Measurements from ENCODE around the gene CLDN4.
"Not testable (repeated sequence)": the region's sequence is repeated elsewhere in the genome, so short reads cannot be mapped to it uniquely, and the experiment has no call there.

Gene CLDN4

DNA sequence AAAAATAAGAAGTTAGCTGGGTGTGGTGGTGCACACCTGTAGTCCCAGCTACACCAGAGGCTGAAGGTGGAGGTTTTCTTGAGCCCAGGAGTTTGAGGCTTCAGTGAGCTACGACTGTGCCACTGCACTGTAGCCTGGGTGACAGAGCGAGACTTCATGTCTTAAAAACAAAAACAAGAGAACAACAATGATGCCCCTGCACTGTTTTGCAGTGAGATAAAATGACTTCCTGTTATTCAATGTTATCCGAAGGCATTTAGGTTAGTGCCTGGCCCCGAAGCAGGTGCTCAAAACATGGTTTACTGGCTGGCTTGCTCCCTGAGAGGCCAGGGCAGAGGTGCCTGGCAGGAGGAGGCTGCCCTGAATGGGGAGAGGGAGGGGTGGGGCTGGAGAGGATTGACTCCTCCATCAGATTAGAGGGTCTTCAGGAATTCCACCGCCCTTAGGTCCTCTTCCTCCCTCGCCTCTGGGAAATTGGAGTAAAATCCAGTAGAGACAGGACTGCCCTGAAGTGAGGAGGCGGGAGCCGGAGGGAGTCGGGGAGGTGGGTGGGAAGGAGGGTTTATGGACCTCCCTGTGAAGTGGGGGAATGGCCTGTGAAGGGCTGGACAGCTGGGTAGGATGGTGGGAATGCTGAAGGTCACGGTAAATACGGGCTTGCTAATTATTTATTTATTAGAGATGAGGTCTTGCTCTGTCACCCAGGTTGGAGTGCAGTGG lies 6.8 kb upstream of the CLDN4 start:
- no peak for DNase-seq (ENCODE audit: low read depth in 2 of 2)

DNA sequence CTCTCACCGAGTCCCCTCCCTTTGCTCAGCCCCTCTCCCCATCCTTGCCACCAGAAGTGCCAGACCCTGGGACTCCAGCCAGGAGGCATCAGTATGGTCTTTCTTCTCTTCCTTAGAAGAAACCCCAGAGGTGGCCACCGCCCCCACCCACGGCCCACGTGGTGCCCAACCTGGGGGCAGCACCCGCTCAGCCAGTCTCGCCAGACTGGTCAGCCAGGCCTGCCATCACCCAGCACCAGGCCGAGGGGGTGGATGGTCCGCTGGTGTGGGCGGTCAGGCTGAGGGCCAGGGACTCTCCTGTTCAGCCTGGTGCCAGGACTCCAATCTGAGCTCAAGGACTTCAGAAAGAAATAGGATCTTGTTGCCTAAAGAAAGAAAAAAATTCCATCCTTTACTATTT lies 5.8 kb upstream of the CLDN4 start:
- DNase-seq (ENCODE audit: low read depth in 2 of 2) = no peak

DNA sequence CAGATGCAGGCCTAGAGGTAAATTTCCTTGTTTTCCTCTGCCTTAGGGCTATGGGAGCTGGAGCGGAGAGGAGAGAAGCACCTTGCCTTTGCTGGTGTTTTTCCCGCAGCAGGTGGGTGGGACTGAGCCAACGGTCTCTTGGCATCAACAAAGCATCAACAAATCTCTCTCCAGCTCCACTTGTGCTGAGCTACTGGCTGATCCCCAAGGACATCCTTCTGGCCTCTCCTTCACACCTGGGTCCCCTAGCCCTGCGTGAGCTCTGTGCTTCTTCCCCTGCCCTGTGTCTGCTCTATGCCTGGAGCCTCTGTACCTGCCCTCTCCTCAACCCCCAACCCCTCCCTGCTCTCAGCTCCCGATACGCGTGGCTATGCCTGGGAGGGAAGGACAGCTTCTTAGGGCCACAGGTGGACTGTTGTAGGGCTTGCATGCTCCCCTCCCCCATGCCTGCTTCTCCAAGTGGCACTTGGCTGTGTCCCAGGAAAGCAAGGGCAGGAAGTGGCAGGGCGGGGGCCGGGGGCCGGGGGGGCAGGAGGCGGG lies 3.2 kb upstream of the CLDN4 start:
- no peak for DNase-seq (ENCODE audit: low read depth in 2 of 2)

DNA sequence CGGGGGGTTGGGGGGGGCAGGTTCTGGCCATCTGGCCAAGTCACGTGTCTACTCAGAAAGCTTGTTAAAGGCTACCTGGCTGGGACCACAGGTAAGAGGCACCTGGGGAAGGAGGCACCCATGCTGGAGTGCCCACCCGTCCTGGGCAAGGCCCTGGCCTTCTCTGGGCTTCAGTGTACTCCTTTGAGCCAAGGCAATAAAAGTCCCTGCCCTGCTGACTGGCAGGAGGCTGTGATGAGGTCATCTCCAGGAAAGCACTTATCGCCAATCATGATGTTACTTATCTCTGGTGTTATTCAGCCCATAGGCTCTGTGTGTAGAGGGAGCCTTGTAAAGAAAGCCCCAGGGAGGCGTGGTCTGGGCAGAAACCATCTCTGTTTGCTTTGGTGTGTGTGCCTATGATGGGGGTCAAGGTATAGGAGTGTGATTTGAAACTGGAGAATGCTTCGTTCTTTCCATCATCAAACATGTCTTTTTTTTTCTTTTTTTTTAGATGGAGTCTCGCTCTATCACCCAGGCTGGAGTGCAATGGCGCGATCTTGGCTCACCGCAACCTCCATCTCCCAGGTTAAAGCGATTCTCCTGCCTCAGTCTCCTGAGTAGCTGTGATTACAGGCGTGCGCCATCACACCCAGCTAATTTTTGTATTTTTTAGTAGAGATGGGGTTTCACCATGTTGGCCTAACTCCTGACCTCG lies 2.5 kb upstream of the CLDN4 start:
- no peak for DNase-seq (ENCODE audit: low read depth in 2 of 2)

DNA sequence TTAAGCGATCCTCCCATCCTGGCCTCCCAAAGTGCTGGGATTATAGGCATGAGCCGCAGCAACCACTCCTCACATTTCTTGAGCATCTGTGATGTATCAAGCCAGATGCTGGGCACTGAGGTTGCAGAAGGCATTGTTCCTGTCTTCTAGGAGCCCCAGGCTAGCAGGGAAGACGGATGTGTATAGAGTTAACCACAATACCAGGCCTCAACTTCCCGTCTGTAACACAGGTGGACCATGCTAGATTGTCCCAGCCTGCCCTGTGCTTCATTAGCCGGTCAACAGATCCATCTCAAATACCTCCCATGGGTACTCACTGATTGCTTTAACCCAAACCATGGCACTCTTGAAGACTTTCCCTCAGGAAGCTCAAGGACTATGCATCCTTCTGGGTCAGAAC lies 1.8 kb upstream of the CLDN4 start:
- DNase-seq (ENCODE audit: low read depth in 2 of 2) = no peak

DNA sequence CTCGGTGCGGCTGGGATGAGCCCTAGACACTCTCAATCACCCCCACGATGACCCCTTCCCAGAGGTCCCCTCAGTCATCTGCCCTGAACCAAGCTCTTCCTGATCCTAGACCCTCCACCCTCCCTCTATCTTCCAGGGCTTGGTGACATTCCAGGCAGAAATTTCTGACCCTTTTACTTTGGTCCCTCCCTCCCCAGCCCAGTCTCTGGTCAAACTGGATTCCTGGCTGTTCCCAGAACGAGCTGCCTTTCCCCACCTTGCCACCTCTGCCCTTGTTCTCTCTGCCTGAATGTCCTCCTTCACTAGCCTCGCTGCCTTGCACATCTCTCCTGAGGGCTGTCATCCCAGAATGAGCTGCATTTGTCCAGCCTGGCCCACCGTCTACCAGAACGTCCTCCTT lies 1.3 kb upstream of the CLDN4 start:
- no peak for DNase-seq (ENCODE audit: low read depth in 2 of 2)

DNA sequence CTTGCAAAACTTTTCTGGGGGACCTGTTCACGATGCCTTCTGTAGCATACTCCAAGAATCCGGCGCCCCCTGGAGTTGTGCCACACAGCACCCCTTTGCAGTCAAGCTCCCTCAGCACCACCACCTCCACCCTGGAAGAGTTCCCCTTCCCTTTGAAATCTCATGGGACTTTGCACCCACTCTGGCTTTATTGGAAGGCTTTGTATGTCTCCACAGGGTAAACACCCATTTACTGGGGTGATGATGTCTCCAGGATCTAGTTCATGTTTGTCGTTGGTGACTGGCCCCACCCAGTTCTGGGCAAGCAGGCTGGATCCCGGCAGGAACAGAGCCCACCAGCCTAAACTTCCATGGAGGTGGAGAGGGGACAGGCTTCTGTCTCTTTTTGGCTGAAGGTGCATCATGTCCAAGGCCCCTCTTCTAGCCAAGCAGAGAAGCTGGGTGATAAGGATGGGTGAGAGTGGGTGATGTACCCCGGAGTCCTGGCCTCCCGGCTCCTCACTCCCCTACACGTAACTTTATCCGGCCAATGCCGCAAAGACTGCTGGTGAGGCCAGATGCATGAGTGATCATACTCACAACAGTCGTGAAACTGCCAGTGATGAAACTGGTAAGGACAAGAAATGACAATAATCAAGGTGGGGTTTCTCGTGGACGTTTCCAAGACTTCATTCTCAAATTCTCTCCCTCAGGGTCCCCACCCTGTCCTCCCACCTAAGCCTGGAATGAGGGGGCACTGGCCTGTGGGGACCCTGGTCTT lies 695 bp upstream of the CLDN4 start:
- DNase-seq (ENCODE audit: low read depth in 2 of 2) = no peak

DNA sequence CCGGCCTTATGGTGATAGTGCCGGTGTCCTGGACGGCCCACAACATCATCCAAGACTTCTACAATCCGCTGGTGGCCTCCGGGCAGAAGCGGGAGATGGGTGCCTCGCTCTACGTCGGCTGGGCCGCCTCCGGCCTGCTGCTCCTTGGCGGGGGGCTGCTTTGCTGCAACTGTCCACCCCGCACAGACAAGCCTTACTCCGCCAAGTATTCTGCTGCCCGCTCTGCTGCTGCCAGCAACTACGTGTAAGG lies 713 bp downstream of the CLDN4 start:
- no peak for DNase-seq (ENCODE audit: low read depth in 2 of 2)

DNA sequence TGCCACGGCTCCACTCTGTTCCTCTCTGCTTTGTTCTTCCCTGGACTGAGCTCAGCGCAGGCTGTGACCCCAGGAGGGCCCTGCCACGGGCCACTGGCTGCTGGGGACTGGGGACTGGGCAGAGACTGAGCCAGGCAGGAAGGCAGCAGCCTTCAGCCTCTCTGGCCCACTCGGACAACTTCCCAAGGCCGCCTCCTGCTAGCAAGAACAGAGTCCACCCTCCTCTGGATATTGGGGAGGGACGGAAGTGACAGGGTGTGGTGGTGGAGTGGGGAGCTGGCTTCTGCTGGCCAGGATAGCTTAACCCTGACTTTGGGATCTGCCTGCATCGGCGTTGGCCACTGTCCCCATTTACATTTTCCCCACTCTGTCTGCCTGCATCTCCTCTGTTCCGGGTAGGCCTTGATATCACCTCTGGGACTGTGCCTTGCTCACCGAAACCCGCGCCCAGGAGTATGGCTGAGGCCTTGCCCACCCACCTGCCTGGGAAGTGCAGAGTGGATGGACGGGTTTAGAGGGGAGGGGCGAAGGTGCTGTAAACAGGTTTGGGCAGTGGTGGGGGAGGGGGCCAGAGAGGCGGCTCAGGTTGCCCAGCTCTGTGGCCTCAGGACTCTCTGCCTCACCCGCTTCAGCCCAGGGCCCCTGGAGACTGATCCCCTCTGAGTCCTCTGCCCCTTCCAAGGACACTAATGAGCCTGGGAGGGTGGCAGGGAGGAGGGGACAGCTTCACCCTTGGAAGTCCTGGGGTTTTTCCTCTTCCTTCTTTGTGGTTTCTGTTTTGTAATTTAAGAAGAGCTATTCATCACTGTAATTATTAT lies 1.2 kb downstream of the CLDN4 start:
- no peak for DNase-seq (ENCODE audit: low read depth in 2 of 2)

DNA sequence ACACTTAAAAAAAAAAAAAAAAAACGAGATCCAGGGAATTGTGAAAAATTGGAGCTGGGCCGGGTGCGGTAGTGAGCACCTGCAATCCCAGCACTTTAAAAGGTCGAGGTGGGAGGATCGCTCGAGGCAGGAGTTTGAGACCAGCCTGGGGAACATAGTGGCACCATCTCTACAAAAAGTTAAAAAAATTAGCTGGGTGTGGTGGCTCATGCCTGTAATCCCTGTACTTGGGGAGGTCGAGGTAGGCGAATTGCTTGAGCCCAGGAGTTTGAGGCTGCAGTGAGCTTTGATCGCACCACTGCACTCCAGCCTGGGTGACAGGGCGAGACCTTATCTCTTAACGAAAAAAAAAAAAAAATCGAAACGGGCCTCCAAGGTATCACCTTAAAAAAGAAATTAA lies 2.0 kb downstream of the CLDN4 start:
- no peak for DNase-seq (ENCODE audit: low read depth in 2 of 2)

DNA sequence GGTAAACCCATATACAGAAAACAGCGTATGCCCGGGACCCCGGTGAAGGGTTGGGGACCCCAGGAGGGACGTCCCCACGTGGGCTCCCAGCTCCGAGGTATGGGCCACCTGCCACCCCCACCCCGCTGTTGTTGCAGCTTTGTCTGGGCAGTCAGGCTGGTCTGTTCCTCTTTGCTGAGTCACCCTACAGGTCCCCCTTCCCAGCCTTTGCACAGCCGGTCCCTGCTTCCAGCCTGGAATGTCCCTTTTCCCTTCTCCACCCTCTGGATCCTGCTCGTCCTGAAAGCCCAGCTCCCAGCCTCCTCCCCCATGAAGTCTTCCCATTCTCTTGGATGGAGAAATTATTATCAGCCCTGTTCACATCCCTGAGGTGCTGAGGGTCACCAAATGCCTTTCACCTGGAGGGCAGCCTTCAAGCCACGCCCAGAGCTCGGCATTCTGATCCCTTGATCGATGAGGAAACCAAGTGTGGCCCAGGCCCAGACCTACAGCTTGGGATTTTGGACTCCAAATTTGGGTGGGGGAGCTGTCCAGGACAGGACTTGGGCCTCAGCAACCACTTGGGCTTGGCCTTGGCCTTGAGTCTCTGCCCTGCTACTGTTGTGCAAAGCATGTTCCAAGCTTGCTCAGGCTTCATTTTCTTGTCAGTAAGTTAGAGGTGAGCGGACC lies 2.6 kb downstream of the CLDN4 start:
- DNase-seq (ENCODE audit: low read depth in 2 of 2) = no peak

DNA sequence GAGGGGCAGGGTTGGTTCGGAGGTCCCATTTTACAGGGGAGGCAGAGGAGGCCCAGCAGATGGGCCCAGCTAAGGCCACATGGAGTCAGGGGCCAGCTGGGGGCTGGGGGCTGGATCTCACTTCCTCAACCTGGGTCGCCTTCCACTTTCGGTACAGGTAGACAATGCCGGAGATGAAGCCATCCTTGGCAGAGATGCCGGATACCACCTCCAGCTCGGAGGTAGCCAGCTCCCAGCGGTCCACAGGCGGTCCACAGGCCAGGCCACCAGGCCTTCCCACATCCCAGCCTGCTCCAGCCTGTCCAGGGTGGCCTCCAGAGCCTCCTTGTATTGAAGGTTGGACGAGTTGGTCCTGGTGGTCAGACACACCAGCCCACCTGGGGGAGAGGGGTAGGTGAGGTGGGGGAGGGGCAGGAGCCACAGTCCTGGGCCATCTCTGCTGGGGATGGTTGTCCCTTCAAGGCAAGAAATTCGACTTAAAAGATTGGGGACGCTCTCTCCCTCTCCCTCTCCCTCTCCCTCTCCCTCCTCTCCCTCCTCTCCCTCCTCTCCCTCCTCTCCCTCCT lies 3.9 kb downstream of the CLDN4 start:
- DNase-seq (ENCODE audit: low read depth in 2 of 2) = no peak

DNA sequence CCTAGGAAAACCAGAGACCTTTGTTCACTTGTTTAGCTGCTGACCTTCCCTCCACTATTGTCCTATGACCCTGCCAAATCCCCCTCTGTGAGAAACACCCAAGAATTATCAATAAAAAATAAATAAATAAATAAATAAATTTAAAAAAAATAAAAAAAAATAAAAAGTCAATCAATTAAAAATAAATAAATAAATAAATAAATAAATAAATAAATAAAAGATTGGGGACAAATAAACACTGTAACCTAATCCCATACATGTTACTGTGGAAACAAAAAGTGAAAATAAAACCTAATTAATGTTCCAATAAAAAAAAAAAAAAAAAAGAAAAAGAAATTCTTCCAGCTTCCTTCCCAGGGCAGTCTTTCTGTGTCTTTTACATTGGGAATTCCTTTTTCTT lies 6.4 kb downstream of the CLDN4 start:
- not testable (repeated sequence) for DNase-seq (ENCODE audit: low read depth in 2 of 2)

DNA sequence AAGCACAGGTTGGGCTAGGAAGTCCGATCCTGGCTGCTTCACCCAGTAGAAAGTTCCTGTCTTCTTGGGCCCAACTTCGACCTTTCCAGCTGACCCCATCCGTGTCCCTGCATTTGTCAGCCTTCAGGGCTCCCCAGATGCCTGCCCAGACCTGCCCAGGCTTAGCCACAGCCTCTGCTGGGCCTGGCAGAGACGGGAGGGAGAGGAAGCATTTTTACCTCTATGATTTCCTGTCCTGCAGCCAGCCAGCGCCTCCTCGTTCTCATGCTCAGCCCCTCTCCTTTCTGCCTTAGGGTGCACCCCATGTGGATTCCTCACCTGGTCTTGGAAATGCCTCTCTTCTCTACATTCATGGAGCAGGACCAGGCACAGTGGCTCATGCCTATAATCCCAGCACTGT lies 7.8 kb downstream of the CLDN4 start:
- no peak for DNase-seq (ENCODE audit: low read depth in 2 of 2)

DNA sequence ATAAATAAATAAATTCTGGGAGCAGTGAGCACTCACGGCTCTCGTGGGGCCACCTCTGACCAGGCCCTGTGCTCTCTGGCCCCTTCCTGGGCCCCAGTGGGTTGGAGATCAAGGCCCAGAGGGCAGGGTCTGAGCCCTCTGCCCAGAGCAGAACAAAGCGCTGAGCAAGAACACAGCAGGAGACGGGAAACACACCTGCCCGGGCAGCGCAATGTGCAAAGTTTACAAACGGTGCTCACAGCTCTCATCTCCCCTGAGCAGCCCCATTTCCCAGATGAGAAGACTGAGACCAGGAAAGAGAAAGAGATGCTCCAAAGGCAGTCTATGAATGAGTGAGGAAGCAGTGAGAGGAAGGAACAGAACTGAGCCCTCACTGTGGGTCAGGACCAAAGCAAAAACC lies 8.5 kb downstream of the CLDN4 start:
- no peak for DNase-seq (ENCODE audit: low read depth in 2 of 2)

DNA sequence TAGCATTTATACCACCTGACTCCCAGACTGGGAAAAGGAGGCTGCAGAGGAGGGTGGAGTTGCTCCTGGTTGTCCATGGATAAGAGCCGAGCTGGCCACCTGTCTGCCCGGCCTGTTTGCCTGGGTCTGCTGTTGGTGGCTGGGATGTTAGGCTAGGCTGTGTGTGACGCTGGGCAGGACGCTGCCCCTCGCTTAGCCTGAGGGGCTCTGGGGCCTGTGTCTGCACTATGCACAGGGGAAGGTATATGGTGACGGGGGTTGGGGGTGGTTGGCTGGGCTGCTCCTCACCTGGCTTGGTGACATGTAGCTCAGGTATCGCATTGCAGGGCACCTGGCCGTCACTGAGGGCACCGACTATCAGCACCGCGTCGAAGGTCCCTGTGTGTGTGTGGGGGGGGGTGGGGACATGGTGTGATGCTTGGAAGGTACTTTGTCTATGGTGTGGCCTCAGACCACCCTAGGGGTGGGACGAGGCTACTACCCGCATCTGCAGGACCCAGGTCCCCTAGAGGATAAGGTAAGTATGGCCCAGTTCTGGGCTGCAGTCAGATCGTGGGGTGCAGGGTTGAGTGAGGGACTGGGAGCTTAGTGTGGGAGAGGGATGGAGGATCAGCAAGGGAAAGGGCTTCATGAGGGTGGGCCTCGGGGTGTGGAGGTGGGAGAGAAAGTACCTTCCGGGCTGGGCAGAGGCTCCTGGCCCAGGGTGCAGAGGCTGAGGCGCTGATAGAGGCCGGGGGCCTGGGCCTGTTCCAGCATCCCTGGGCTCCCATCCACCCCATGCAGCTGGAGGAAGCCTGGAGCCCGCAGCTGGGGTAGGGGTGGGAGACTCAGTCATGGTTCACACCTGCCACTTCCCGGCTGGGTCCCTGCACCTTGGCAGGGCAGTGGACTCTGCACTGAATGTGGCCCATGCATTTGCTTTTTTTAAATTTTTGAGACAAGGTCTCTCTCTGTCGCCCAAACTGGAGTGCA lies 9.2 kb downstream of the CLDN4 start:
- no peak for DNase-seq (ENCODE audit: low read depth in 2 of 2)

DNA sequence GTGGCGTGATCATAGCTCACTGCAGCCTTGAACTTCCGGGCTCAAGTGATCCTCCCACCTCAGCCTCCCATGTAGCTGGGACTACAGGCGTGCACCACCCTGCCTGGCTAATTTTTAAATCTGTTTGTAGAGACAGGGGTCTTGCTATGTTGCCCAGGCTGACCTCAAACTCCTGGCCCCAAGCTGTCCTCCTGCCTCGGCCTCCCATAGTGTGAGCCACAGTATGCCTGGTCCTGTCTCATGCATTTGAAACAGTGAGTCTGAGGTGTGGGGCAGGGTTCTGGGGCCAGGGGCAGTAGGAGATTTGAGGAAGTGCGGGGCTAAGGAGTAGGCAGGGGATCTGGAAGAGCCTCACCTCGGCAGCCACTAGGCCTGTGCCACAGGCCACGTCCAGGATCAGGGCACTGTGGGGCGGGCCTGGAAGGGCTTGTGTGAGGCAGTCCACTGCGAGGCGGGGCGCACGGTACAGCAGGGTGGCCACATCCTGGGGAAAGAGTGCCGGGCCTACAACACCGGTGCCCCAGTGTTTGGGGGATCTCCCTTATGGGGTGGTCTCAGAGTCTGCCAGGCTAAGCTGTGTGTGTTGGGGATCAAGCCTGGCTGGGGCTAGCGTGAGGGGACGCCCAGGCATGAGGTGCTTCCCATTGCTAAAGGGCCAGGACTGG lies 10.1 kb downstream of the CLDN4 start:
- DNase-seq (ENCODE audit: low read depth in 2 of 2) = no peak

DNA sequence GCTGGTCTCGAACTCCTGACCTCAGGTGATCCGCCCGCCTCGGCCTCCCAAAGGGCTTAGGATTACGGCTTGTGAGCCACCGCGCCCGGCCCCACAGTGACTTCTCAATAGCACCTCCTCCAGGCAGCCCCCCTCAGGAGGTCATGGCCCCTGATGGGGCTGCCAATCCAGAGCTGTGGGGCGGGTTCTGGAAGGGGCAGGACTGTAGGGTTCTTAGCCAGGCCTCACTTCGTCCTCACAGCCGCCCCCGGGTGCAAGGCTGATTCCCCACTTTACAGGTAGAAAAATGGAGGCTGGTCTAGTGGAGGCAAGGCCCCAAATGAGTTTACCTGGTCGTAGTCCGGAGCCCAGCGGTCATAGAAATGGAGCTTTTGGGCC lies 10.9 kb downstream of the CLDN4 start:
- no peak for DNase-seq (ENCODE audit: low read depth in 2 of 2)
